Small intestine (tissue), 7 donors: ENCODE measurements around the gene MTHFD2L. TPM values are rescaled to one million over a fixed set of nuclear protein-coding genes. Genes with fewer than 3 reads are reported as not detected.

Experiments used
- DNase-seq, 2 donors: peaks; one replicate each; pipeline versions ENCODE4 v3.0.0 to v3.0.0-alpha.2; 2013
- FAIRE-seq: peaks from 2 replicates; lab custom pipeline; 2012; peaks lifted over from hg19 to GRCh38; lab: Jason Lieb, UNC
- H3K27ac ChIP-seq, 3 donors: one replicate each; pipeline ENCODE4 v1.5.1; 2013; ENCODE audit warnings: low read length in 2 of 3, mild to moderate bottlenecking in 2 of 3, control low read depth in 1 of 3, inconsistent platforms in 1 of 3, low read depth in 1 of 3, moderate library complexity in 1 of 3
- H3K27me3 ChIP-seq, 3 donors: one replicate each; pipeline ENCODE4 v1.6.1; 2013; ENCODE audit warnings: low read length in 3 of 3, inconsistent platforms in 1 of 3; ENCODE audit not compliant: control insufficient read depth in 3 of 3, insufficient read depth in 3 of 3
- H3K36me3 ChIP-seq, 3 donors: one replicate each; pipeline ENCODE4 v1.6.1; 2013; ENCODE audit warnings: low read length in 3 of 3, inconsistent platforms in 1 of 3, low read depth in 1 of 3, mild to moderate bottlenecking in 1 of 3, moderate library complexity in 1 of 3; ENCODE audit not compliant: control insufficient read depth in 3 of 3, insufficient read depth in 2 of 3
- H3K4me1 ChIP-seq, 3 donors: one replicate each; pipeline ENCODE4 v1.6.1; 2013; ENCODE audit warnings: low read length in 2 of 3, inconsistent platforms in 1 of 3, low read depth in 1 of 3, mild to moderate bottlenecking in 1 of 3, moderate library complexity in 1 of 3; ENCODE audit not compliant: control insufficient read depth in 3 of 3, insufficient read depth in 2 of 3
- H3K4me3 ChIP-seq, 3 donors: one replicate each; pipeline ENCODE4 v1.5.1; 2013; ENCODE audit warnings: low read length in 3 of 3, control low read depth in 1 of 3, inconsistent platforms in 1 of 3, low read depth in 1 of 3, mild to moderate bottlenecking in 1 of 3, moderate library complexity in 1 of 3
- H3K9me3 ChIP-seq, 2 donors: one replicate each; pipeline ENCODE4 v1.6.1; 2013; ENCODE audit warnings: low read depth in 1 of 2, low read length in 1 of 2; ENCODE audit not compliant: control insufficient read depth in 2 of 2, insufficient read depth in 1 of 2
- WGBS, 3 donors: extraction: QIAGEN DNeasy Blood & Tissue Kit; methylation state at CpG; one replicate each; pipeline ENCODE4 v1.1.7; 2013; 5-methylcytosine and 5-hydroxymethylcytosine counted together
- polyA plus RNA-seq, 4 donors: library from polyadenylated mRNA; stranded (reverse) in 3 of 4; unstranded in 1 of 4; fragments of 200-250 nt in 3 of 4; fragments of 120-200 nt in 1 of 4; gene quantifications; one replicate each; pipeline versions ENCODE4 v1.2.1 to v1.2.3, GENCODE V29; 2013
- donor health status: healthy with polysubstance abuse.
- donor health status: control.
- donor health status: control.
- donor health status: Bipolar disorder and iron deficiency.
- donor health status: healthy.

Gene MTHFD2L
- polyA plus RNA-seq, 4 donors, result 4.1 to 14.7 (median 6.6) TPM

GRCh38 chr4:74166135-74166534 lies 8.2 kb downstream of the MTHFD2L start:
- 68 to 89% (median 71%) methylated on average over 1 of the region's 1 CpG for WGBS, 3 donors
- no peaks in the 10 kb centered on the region for H3K27me3 ChIP-seq
- no peak for FAIRE-seq

GRCh38 chr4:74166818-74167217 lies 8.9 kb downstream of the MTHFD2L start:
- DNase-seq, result no peak
- H3K4me1 ChIP-seq, result no peaks in the 10 kb centered on the region
- no peaks in the 10 kb centered on the region for H3K9me3 ChIP-seq
- no peaks in the 10 kb centered on the region for H3K27me3 ChIP-seq
- peaks cover 0 to 2% (median 0%) of the 10 kb centered on the region in 3 donors for H3K36me3 ChIP-seq
- H3K4me3 ChIP-seq, result no peak overlapping the region
- 93 to 97% (median 94%) methylated on average over 1 of the region's 1 CpG for whole genome bisulfite sequencing, 3 donors
- no peak for FAIRE-seq
- no peak overlapping the region for H3K27ac ChIP-seq

More at GRCh38 chr4:74166135-74166534, 8.2 kb downstream of the MTHFD2L start:
- Histone ChIP-seq H3K9me3 (no peaks in the 10 kb centered on the region), H3K27ac (no peak overlapping the region), H3K4me3 (no peak overlapping the region), H3K36me3 (peaks cover 0 to 2% (median 0%) of the 10 kb centered on the region in 3 donors), H3K4me1 (no peaks in the 10 kb centered on the region)
- DNase-seq, result no peak

- Histone ChIP-seq H3K36me3 (peaks cover 0 to 2% (median 0%) of the 10 kb centered on the region in 3 donors), H3K4me1 (no peaks in the 10 kb centered on the region), H3K27ac (no peak overlapping the region), H3K4me3 (no peak overlapping the region), H3K9me3 (no peaks in the 10 kb centered on the region), H3K27me3 (no peaks in the 10 kb centered on the region)
- DNase-seq (no peak), FAIRE-seq (no peak)
- WGBS, 3 donors, result 92 to 100% (median 99%) methylated on average over 2 of the region's 2 CpGs
Observed at GRCh38 chr4:74167585-74167984, 9.7 kb downstream of the MTHFD2L start.

GRCh38 chr4:74168841-74169240 lies 10.9 kb downstream of the MTHFD2L start:
- H3K4me3 ChIP-seq, result no peak overlapping the region
- H3K9me3 ChIP-seq, result no peaks in the 10 kb centered on the region
- H3K36me3 ChIP-seq, result peaks cover 0 to 2% (median 0%) of the 10 kb centered on the region in 3 donors
- WGBS, 3 donors, result 86 to 100% (median 93%) methylated on average over 2 of the region's 2 CpGs
- FAIRE-seq (no peak), DNase-seq (no peak)
- H3K4me1 ChIP-seq, result no peaks in the 10 kb centered on the region
- H3K27me3 ChIP-seq, result no peaks in the 10 kb centered on the region
- H3K27ac ChIP-seq, result no peak overlapping the region

GRCh38 chr4:74173321-74173720 lies 15.4 kb downstream of the MTHFD2L start:
- Histone ChIP-seq H3K4me3 (no peak overlapping the region), H3K27ac (no peak overlapping the region), H3K27me3 (no peaks in the 10 kb centered on the region), H3K36me3 (no peaks in the 10 kb centered on the region), H3K4me1 (no peaks in the 10 kb centered on the region), H3K9me3 (no peaks in the 10 kb centered on the region)
- FAIRE-seq (no peak), DNase-seq (no peak)
- WGBS, 3 donors, result 91 to 95% (median 94%) methylated on average over 5 of the region's 5 CpGs

GRCh38 chr4:74174421-74174820 lies 16.5 kb downstream of the MTHFD2L start:
- H3K36me3 ChIP-seq, result no peaks in the 10 kb centered on the region
- FAIRE-seq, result no peak
- no peaks in the 10 kb centered on the region for H3K9me3 ChIP-seq
- 94 to 98% (median 96%) methylated on average over 2 of the region's 2 CpGs for WGBS, 3 donors
- DNase-seq, result no peak
- H3K4me1 ChIP-seq, result no peaks in the 10 kb centered on the region
- H3K27ac ChIP-seq, result no peak overlapping the region
- H3K4me3 ChIP-seq, result no peak overlapping the region
- H3K27me3 ChIP-seq, result no peaks in the 10 kb centered on the region

GRCh38 chr4:74174941-74175340 lies 17.0 kb downstream of the MTHFD2L start:
- Histone ChIP-seq H3K4me3 (no peak overlapping the region), H3K27me3 (no peaks in the 10 kb centered on the region), H3K36me3 (no peaks in the 10 kb centered on the region), H3K27ac (no peak overlapping the region), H3K4me1 (no peaks in the 10 kb centered on the region), H3K9me3 (no peaks in the 10 kb centered on the region)
- no peak for FAIRE-seq
- WGBS, 3 donors, result 95 to 99% (median 97%) methylated on average over 2 of the region's 2 CpGs
- DNase-seq, result no peak

- no peaks in the 10 kb centered on the region for H3K9me3 ChIP-seq
- H3K27me3 ChIP-seq, result no peaks in the 10 kb centered on the region
- DNase-seq (no peak), FAIRE-seq (no peak)
- WGBS, 3 donors, result 93 to 95% (median 94%) methylated on average over 1 of the region's 1 CpG
- no peak overlapping the region for H3K27ac ChIP-seq
- H3K4me3 ChIP-seq, result no peak overlapping the region
- no peaks in the 10 kb centered on the region for H3K36me3 ChIP-seq
- H3K4me1 ChIP-seq, result no peaks in the 10 kb centered on the region
Observed at GRCh38 chr4:74175379-74175778, 17.5 kb downstream of the MTHFD2L start.

GRCh38 chr4:74178798-74179197 lies 20.9 kb downstream of the MTHFD2L start:
- DNase-seq (peak in 1 of 2 donors; percentile 10), FAIRE-seq (no peak)
- H3K36me3 ChIP-seq, result no peaks in the 10 kb centered on the region
- no peaks in the 10 kb centered on the region for H3K4me1 ChIP-seq
- H3K4me3 ChIP-seq, result no peak overlapping the region
- 58 to 82% (median 61%) methylated on average over 3 of the region's 3 CpGs for WGBS, 3 donors
- H3K9me3 ChIP-seq, result no peaks in the 10 kb centered on the region
- no peaks in the 10 kb centered on the region for H3K27me3 ChIP-seq
- H3K27ac ChIP-seq, result no peak overlapping the region
